Amniotic epithelial cell (primary cell): Measurements from ENCODE around the gene DDN.

ENCODE experiments used
- DNase-seq: peaks from one replicate; pipeline ENCODE4 v3.0.0-alpha.2; 2010; ENCODE audit warnings: low read depth

Gene DDN

DNA sequence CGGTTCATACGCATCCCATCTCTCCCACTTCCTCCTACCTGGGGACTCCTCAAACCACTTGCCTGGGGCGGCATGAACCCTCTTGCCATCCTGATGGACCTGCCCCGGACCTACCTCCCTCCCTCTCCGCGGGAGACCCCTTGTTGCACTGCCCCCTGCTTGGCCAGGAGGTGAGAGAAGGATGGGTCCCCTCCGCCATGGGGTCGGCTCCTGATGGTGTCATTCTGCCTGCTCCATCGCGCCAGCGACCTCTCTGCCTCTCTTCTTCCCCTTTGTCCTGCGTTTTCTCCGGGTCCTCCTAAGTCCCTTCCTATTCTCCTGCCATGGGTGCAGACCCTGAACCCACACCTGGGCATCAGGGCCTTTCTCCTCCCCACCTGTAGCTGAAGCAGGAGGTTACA lies 17.4 kb downstream of the DDN start:
- no peak for DNase-seq

DNA sequence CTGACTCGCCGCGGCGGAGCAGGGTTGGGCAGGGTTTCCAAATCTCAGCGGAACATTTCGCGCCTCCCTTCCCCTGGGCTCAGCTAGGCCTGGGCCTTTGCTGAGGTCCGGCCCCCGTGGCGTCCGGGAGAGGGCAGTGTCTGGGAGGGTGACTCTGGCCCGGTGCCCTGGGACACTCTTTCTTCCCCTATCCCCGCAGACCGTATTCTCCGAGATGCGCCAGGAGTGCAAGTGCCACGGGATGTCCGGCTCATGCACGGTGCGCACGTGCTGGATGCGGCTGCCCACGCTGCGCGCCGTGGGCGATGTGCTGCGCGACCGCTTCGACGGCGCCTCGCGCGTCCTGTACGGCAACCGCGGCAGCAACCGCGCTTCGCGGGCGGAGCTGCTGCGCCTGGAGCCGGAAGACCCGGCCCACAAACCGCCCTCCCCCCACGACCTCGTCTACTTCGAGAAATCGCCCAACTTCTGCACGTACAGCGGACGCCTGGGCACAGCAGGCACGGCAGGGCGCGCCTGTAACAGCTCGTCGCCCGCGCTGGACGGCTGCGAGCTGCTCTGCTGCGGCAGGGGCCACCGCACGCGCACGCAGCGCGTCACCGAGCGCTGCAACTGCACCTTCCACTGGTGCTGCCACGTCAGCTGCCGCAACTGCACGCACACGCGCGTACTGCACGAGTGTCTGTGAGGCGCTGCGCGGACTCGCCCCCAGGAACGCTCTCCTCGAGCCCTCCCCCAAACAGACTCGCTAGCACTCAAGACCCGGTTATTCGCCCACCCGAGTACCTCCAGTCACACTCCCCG lies 18.0 kb downstream of the DDN start:
- no peak for DNase-seq

DNA sequence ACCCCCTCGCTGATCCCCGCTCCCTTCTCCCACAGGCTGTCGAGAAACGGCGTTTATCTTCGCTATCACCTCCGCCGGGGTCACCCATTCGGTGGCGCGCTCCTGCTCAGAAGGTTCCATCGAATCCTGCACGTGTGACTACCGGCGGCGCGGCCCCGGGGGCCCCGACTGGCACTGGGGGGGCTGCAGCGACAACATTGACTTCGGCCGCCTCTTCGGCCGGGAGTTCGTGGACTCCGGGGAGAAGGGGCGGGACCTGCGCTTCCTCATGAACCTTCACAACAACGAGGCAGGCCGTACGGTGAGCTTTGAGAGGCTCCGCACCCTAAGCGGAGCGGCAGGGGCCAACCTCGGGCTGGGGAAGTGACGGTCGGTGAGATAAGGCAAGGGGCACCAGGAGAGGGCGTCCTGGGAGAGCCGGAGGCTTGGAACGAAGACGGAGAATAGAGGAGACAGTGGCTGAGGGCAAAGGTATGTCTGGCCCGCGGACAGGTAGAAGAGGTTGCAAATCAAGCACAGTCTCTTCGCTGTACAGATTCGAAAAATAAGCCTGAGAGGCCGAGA lies 18.7 kb downstream of the DDN start:
- DNase-seq: no peak

- DNase-seq: no peak
Measured at GRCh38 chr12:48979602-48980388, 19.4 kb downstream of the DDN start.

DNA sequence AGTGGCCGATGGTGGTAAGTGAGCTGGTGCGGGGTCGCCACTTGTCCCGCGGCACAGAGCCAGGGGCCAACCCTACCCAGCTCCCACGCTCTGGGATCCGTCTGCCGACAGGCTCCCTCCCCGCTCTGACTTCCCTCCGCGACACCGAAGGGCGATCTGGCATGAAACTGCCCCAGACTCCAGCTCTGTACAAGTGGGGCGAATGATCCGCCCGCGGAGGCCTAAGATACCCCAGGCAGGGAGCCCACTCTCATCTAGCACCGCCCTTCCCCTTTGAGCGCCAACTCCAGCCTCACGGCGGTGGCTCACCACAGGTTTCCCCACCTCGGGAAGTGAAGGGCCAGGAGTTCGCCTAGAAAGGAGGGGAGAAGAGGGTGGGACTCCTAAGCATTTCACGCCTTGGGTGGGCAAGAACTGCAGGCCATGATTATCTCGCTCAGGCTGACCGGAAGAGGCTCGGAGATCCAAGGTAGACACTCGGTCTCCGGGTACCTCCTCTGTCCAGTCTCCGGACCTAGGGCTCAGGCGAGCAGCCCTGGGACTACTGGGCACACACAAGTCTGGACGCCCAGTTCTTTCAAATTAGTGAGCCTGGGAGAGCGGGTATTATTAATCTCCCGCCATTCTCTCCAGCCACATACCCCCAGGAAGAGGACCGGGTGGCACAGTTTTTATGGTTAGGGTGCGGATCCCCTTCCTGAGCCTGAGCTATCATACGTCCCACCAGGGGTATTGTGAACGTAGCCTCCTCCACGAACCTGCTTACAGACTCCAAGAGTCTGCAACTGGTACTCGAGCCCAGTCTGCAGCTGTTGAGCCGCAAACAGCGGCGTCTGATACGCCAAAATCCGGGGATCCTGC lies 20.2 kb downstream of the DDN start:
- no peak for DNase-seq

- DNase-seq: no peak
Measured at GRCh38 chr12:48978291-48978740, 20.9 kb downstream of the DDN start, which contains the start of gene WNT1. TSS of gene WNT1 (plus strand) at chr12:48978322. CDS start at chr12:48978651, 329 bp downstream.

- DNase-seq: no peak
Measured at GRCh38 chr12:48977290-48978281, 21.6 kb downstream of the DDN start.

DNA sequence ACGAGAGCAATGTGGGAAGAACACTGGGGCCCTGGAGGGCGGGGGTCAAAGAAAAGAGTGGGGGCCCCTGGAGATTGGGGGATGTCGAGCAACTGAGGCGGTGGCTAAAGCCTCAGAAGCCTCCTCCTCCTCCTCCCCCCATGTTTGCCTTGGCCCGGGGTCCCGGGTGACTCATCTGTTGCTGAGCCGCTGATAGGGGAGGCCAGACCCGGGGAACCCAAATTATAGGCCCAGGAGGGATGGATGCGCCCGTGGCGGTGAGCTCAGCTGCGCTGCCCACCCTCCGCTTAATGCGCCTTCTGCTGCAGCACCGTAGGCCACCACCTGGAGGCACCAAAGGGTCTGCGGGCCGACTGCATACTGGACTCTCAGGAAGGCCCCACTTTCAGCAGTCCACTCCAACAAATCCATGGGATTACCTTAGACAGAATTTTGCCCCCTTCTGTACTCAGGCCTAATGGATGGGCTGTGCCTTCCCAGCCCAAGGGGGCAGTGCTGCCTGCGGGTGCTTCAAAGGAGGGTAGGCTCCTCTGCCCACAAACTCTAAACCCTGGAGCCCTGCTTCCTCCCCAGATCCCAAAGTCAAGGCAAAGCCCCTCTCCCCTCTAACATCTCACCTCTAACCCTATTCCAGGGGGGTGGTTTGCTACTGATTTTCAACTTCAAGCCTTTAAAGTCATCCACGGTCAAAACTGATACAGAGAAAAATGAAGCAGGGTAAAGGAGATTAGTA lies 25.1 kb downstream of the DDN start:
- DNase-seq: peak; percentile 52

DNA sequence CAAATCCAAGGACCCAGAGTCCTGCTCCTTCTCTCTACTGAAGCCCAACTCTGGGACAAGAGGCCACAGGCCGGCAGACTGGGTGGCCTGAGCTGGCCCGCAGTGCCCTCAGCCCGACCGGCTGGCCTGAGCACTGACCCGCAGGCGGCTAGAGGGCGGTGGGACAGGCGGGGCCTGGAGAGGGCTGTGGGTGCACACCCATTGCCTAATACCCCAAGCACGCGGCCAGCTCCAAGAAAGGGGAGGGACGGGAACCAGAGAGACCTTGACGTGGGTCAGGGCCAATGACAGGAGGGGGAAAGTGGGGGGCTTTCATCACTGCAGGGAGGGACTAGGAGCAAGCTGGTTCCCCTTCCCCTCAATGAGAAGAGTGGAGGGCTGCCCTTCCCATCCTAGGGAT lies 25.6 kb downstream of the DDN start:
- DNase-seq: no peak

- DNase-seq: no peak
Measured at GRCh38 chr12:48972952-48973483, 26.2 kb downstream of the DDN start.

- DNase-seq: peak; percentile 38
Measured at GRCh38 chr12:48972213-48972951, 26.8 kb downstream of the DDN start.

DNA sequence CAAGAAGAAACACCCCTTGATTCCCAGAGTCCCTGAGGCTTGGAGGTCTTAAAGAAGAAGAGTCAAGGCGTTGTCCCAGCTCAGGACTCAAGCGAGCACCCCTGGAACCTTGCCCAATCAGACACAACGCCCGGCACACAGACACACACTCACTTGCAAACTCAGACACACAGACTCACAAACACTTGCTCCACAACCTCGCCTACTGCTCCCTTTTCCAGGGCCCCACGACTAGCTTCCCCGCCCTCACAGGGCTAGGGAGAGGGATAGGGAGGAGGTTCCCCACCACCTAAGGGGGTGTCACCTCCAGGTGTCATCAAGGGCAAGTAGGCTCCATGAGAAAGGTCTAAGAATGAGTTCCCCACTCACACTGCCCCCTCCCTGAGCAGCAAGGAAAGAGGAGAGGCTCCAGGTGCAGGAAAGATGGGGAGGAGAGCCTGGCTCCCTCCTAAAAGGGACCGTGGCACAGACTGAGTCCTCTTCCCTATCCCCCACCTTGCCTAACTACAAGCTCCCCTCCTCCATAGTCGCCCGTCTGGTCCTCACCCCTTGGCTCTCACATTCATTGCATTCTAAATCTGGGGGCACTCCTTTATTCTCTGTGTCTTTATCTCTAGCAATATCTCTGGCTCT lies 28.4 kb downstream of the DDN start:
- no peak for DNase-seq

GRCh38 chr12:48969833-48970701 lies 29.1 kb downstream of the DDN start:
- no peak for DNase-seq

DNA sequence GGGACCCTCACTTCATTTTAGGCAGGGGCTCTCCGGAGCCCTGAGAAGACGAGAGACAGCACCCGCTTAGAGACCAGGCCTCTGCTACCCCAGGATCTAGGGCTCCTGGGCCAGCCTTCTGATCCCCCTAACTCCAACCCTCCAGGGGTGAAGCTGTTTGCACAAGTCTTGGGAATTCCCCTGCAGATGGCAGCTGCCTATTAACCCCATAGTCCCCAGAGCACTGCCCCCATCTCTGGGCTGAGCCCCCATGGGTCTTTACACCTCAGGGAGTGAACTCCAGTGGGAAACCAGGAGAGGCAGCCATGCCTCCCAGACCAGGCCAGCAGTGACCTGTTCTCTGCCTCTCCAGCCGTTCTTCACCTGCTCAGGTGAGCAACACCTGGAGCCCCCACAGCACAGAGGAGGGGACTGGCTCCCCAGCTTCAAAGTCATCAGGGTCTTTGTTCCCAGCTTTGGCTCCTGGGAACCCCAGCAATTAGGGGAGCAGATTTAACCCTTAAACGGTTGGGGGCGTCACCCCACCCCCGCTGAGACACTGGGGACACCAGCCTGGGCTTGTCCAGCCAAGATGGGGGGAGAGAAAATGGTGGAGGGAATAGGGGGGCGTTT lies 29.9 kb downstream of the DDN start:
- no peak for DNase-seq

GRCh38 chr12:48968467-48968866 lies 30.7 kb downstream of the DDN start:
- DNase-seq: no peak

DNA sequence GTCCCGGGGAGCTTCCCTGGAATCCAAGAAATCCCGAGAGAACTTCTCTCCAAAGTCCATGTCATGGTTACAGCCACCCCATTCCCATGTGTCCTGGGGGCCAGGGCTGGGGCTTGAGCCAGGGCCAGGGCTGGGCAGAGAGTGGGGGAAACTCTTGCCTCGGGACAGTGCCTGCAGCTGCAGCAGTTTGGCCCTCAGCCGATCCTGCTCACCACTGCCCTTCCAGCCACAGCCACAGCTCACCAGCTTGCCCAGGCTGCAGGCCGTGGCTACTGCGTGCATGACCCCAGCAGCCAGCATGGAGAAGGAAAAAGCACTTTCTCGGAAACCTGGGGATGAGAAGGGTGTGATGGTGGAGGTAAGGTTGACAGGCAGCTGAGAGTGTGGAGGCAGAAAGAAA lies 31.2 kb downstream of the DDN start:
- no peak for DNase-seq
